GM18511 (cell line): ENCODE data around the gene DIRAS1.
A peak's percentile ranks its signal among the peaks of the same experiment; 100 is the strongest.
"Not testable (repeated sequence)": the region's sequence is repeated elsewhere in the genome, so short reads cannot be mapped to it uniquely, and the experiment has no call there.

Experiments used
- ATAC-seq: cut with Tn5 transposase; IDR thresholded peaks from one replicate; pipeline ENCODE4 v1.9.1; 2021; ENCODE audit warnings: mild to moderate bottlenecking, moderate library complexity; ENCODE audit not compliant: unreplicated experiment

The DIRAS1 gene

DNA sequence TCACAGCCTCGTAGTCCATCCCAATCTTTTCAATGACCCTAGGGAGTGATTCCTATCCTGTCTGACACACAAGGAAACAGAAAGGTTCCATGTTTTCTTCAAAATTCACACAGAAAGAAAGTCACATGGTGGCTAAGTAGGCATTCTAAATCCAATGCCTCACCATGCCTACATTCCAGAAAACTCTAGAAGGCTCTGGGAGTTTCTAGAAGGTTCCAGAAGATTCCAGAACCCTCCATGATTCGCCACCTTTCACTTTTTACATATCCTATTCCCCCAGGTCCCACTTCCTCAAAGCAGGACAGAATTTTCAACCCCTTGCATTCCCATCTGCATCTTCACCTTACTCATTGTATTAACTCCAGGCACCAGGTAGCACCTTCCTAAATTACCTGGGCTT is 41.7 kb downstream of the DIRAS1 start:
- ATAC-seq, result no peak

DNA sequence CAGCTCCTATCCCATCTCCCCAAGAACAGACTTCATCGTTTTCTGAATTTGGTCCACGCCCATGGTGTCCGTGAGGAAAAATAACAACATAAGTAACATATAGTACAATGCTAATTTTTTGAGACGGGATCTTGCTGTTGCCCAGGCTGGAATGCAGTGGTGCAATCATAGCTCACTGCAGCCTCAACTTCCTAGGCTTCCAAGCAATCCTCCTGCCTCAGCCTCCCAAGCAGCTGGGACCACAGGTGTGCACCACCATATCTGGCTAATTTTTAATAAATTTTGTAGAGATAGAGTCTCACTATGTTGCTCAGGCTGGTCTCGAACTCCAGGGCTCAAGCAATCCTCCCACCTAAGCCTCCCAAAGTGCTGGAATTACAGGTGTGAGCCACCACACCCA is 42.2 kb downstream of the DIRAS1 start:
- ATAC-seq, result not testable (repeated sequence)

DNA sequence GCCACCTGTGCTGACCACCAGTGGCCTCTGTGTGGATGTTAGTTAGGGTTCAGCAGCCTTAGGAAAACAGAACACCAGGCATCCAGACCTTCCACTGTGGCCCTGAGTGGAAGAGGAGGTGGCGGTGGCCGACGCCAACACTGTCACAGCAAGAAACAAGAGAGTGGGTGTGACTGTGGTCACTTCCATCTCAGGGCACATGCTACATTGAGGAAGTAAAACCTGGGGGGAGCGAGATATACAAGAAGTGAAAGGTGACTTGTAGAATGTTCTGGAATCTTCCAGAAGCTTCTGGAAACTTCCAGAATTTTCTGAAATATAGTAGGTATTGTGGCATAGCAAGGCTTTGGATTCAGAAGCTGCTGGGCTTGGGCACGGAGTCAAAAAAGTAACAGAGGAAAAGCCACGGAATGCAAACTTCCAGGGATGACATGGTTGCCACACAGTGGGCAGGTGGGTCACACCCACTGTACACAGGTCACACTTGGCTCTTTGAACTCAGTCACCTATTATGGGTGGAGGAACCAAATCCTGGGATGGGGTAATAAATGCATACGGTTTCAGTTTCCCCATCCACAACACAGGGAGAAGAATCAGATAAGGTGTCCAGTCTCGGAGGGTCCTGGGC is 43.0 kb downstream of the DIRAS1 start:
- peak; percentile 70 for ATAC-seq

DNA sequence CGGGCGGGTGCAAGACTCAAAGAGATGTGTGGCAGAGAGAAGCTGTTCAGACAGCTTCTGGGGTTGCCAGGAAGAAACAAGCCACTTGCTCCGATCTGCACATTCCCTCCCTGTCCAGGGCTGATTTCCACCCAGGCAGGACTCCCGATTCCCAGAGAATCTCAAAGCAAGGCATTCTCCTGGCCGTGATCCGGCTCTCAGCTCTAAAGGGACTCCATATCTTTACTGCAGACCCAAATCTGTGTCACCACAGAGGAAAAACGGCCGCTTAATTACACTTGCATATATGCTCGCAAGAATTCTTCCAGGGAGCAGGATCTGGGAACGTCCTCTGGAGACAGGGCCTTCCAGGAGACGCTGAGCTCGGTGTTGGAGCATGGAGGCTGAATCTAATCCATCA is 44.3 kb downstream of the DIRAS1 start:
- ATAC-seq, result no peak

DNA sequence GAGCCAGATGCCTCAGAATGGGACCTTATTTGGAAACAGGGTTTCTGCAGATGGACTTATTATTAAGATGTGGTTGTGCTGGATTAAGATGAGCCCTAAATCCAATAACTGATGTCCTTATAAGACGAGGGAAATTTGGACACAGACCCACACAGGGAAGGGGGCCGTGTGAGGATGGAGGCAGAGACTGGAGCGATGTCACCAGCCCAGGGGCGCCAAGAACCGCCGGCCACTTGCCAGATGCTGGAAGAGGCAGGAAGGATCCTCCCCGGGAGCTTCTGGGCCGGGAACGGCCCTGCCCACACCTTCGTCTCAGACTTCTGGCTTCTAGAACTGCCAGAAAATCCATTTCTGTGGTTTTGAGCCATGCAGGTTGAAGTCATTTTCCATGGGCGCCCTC is 45.3 kb downstream of the DIRAS1 start:
- no peak for ATAC-seq

DNA sequence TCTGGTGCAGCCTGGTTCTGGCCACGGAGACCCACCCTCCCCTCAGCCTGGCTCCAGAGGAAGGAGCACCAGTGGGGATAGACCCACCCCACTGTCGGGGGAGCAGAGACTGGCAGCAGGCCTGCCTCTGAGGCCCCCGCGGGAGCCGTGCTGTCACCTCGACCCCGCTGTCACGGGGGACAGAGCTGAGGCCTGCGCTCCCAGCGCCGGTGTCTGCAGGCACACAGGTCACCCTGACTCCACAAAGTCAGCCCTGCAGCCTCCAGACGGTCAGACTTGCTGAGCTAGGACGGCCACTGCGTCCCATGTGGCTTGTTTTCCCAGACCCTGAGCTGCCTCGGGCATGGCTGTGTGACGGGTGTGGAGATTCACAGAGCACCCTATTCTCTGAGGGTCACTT is 51.0 kb downstream of the DIRAS1 start:
- no peak for ATAC-seq

DNA sequence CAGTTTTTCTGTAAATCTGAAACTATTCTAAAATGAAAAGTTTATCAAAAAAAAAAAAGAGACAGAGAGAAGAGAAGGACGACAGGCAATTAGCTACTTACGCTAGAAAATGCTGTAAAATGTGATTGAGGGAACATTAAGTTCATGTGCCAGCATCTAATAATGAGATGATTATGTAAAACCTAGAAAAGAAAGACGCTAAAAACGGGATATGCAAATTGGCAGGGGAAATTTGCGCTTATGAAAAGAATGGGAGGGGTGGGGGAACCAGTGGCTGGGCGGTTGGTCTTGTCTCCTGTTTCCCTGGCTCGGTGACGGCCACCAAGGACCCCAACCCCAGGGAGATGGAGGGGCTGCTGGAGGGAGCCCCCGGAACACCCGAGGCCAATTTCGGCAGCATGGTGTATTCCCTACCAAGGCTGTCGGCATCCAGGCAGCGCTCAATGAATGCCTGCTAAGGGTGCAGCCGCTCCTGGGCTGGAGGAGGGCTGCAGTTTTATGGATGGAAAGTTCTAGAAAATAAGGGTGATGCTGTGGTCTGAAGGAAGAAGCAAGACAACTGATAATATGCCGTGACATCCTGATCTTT is 52.9 kb downstream of the DIRAS1 start:
- ATAC-seq, result no peak

DNA sequence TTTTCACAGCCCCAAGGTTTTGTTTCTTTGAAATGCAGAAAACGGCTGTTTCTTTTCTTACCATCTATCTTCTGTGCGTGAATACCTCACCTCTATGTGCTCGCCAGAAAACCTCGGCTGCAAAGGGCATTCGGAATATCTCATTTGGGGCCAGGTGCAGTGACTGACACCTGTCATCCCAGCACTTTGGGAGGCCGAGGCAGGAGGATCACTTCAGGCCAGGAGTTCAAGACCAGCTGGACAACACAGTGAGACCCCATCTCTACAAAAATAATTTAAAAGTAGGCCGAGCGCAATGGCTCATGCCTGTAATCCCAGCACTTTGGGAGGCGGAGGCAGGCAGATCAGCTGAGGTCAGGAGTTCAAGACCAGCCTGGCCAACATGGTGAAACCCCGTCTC is 53.8 kb downstream of the DIRAS1 start:
- ATAC-seq, result not testable (repeated sequence)

DNA sequence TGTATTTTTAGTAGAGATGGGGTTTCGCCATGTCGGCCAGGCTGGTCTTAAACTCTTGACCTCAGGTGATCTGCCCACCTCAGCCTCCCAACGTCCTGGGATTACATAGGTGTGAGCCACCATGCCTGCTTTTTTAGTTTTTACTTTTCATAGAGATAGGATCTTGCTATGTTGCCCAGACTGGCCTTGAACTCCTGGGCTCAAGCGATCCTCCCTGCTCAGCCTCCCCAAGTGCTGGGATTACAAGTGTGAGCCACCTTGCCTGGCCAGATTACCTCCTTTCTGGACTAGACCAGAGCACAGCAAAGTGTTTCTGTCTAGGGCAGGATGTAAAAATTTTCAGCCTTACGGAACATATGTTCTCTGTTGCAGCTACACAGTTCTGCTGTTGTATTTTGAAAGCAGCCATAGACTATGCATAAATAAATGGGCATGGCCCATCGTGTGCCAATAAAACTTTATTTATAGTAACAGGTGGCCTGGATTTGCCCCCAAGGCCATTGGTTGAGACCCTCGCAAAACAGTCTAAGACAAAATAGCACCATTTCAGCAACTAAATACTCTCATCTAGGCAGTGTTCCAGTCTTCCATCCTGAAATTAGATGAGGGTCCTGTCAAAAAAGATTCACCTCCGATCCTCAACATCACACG is 54.7 kb downstream of the DIRAS1 start:
- no peak for ATAC-seq

DNA sequence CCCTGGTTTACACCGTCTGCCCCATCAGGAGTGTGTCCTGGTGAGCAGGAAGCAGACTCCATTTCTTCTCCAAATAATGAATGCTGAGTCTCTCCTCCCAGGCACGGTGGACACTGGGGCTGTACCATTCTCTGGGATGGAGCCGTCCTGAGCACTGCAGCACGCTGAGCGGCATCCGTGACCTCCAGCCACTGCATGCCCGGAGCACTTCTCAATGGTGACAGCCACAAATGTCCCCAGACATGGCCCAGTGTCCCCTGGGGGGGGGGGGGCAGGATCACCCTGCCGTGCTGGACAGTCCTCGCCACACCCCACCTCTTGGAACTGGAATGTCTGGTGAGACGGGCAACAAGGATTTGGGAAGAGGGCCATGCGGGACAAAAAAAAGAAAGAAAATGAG is 56.1 kb downstream of the DIRAS1 start:
- no peak for ATAC-seq
